C4-2B (cell line): ENCODE data around the gene DST.

Source experiments
- H3K27ac ChIP-seq: fragments of 450-650 bp; 2 replicates; pipeline ENCODE4 v1.5.1; 2017
- CTCF ChIP-seq: fragments of 450-650 bp; conservative IDR thresholded peaks from 2 replicates; pipeline ENCODE4 v1.5.1; 2017; ENCODE audit warnings: mild to moderate bottlenecking
- ZFX ChIP-seq: fragments of 450-650 bp; IDR thresholded peaks from 2 replicates; pipeline ENCODE4 v1.6.1; 2017

Gene DST

GRCh38 chr6:56660381-56660730, 17.7 kb upstream of the DST start:
- H3K27ac ChIP-seq: no peak overlapping the region
- TF ChIP-seq ZFX: no peak
- no peak for TF ChIP-seq CTCF

GRCh38 chr6:56659721-56660380, 17.2 kb upstream of the DST start:
- no peak for TF ChIP-seq ZFX
- no peak for TF ChIP-seq CTCF
- H3K27ac ChIP-seq: no peak overlapping the region

- no peak for TF ChIP-seq ZFX
- no peak overlapping the region for H3K27ac ChIP-seq
These were observed 15.6 kb upstream of the DST start for GRCh38 chr6:56658326-56658725.

- H3K27ac ChIP-seq: no peak overlapping the region
- TF ChIP-seq CTCF (no peak), ZFX (no peak)
These were observed 14.7 kb upstream of the DST start for GRCh38 chr6:56657354-56657753.

GRCh38 chr6:56656466-56656865, 13.8 kb upstream of the DST start:
- no peak for TF ChIP-seq CTCF
- no peak for TF ChIP-seq ZFX
- no peak overlapping the region for H3K27ac ChIP-seq

DNA sequence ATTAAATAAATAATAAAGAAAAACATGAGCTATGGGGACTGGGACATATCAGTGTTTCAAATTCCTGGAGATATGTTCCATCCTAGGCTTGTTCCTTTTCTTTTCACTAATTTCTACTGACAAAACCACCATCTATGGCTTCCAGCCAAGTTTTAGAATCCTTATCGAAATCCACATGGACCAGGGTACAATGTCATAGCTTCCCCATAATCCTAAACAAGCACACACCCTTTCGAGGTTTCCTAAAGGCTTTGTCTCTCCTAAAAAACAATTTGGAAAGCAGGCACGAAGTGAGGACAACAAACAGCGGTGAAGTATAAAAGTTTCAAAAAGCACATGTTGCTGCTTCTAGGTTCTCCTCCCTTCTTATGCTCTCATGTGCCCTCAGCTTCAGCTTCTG, 13.3 kb upstream of the DST start:
- TF ChIP-seq ZFX: no peak
- TF ChIP-seq CTCF: no peak
- no peak overlapping the region for H3K27ac ChIP-seq

GRCh38 chr6:56655249-56655648, 12.6 kb upstream of the DST start:
- TF ChIP-seq CTCF (no peak), ZFX (no peak)
- H3K27ac ChIP-seq: no peak overlapping the region

DNA sequence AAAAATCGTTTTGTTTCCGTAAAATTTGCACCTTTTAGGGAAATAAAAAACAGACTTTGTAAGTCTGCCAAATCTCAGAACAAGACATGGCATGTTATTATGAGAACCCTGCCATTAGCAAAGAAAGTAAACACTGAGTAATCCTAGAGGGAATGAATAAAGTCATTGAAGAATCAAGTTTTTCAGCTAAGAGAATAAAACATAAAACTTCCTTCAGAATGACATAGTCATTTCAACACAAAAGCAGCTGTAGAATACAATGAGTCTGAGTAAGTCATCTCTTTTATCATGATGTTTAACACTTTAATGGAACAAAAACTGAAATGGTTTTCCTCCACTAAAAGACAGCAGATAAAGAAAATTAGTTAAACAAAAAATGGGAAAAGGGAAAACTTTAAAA, 10.3 kb upstream of the DST start:
- no peak overlapping the region for H3K27ac ChIP-seq
- TF ChIP-seq ZFX: no peak
- TF ChIP-seq CTCF: no peak
